ENCODE results near the gene DAAM2. TPM values are rescaled to one million over a fixed set of nuclear protein-coding genes. Genes with fewer than 3 reads are reported as not detected.

The DAAM2 gene
- polyA plus RNA-seq, 1 of the 3 experiments (the other 2 are of a cell fraction): 0.20 TPM

- no peak for TF ChIP-seq TEAD4 (IDR thresholded peaks at IDR 0.05; ENCODE audit: borderline replicate concordance, insufficient read depth)
These were observed 106.4 kb downstream of the DAAM2 start (continued) for GRCh38 chr6:39898625-39899024.

GRCh38 chr6:39899554-39900295 lies 107.5 kb downstream of the DAAM2 start:
- H2AFZ ChIP-seq (ENCODE audit: low read depth): no peak overlapping the region
- ChIA-PET CTCF (interaction anchor here (1.2 kb wide), 1 partner anchor 522 kb away, joined by 3 read pairs; no protein-coding TSS in a partner anchor), POLR2A (no interaction called here)
- no peaks in the 10 kb centered on the region for H4K20me1 ChIP-seq (ENCODE audit: insufficient read depth)
- no peaks in the 10 kb centered on the region for H3K79me2 ChIP-seq (ENCODE audit: insufficient read depth)
- no peak for TF ChIP-seq RFX5 (IDR thresholded peaks at IDR 0.05; ENCODE audit: low read length)
- no peak for TF ChIP-seq CTCF (IDR thresholded peaks at IDR 0.05)
- no peak for TF ChIP-seq TAF1 (IDR thresholded peaks at IDR 0.05; ENCODE audit: borderline replicate concordance, low read depth, low read length)
- TF ChIP-seq TCF12 (IDR thresholded peaks at IDR 0.05): no peak
- no peak for TF ChIP-seq CHD2 (IDR thresholded peaks at IDR 0.05; ENCODE audit: low read length, partially characterized antibody)
- TF ChIP-seq EP300 (IDR thresholded peaks at IDR 0.05; ENCODE audit: borderline replicate concordance in 1 of 2, low read depth in 1 of 2, low read length in 1 of 2): no peak
- no peak overlapping the region for H3K4me3 ChIP-seq (ENCODE audit: low read depth in 2 of 2, low read length in 1 of 2)
- H3K9me3 ChIP-seq: no peaks in the 10 kb centered on the region
- no peaks in the 10 kb centered on the region for H3K27me3 ChIP-seq (ENCODE audit: insufficient read depth)
- no peaks in the 10 kb centered on the region for H3K36me3 ChIP-seq (replicated peaks in 1 of 2; ENCODE audit: control insufficient read depth in 1 of 2, insufficient read depth in 2 of 2, low read length in 1 of 2)
- H3K27ac ChIP-seq (ENCODE audit: low read depth in 2 of 2, low read length in 1 of 2): no peak overlapping the region
- H3K4me2 ChIP-seq: no peak overlapping the region
- H3F3A ChIP-seq (replicated peaks; ENCODE audit: insufficient read depth): no peaks in the 10 kb centered on the region
- H3K9me2 ChIP-seq: no peaks in the 10 kb centered on the region
- no peaks in the 10 kb centered on the region for H3K4me1 ChIP-seq (ENCODE audit: control insufficient read depth in 1 of 2, insufficient read depth in 2 of 2, low read depth in 1 of 2, low read length in 1 of 2)
- WGBS (ENCODE audit: low lambda C conversion rate): 57% methylated on average over 5 of the region's 10 CpGs
- H3K9ac ChIP-seq: no peak overlapping the region
- no peak for DNase-seq

GRCh38 chr6:39901116-39901655 lies 109.0 kb downstream of the DAAM2 start:
- H3K79me2 ChIP-seq (ENCODE audit: insufficient read depth): no peaks in the 10 kb centered on the region
- WGBS (ENCODE audit: low lambda C conversion rate): 66% methylated on average over 10 of the region's 10 CpGs
- POLR2A ChIA-PET: no interaction called here
- no peak for TF ChIP-seq REST (IDR thresholded peaks at IDR 0.05; ENCODE audit: low read depth, low read length)
- TF ChIP-seq RAD21 (IDR thresholded peaks at IDR 0.05; ENCODE audit: low read length): no peak
- TF ChIP-seq ELF1 (IDR thresholded peaks at IDR 0.05): no peak
- no peak for TF ChIP-seq CTCF (IDR thresholded peaks at IDR 0.05)
- TF ChIP-seq TCF12 (IDR thresholded peaks at IDR 0.05): no peak
- TF ChIP-seq SIN3A (IDR thresholded peaks at IDR 0.05; ENCODE audit: borderline replicate concordance, low read depth, low read length): no peak
- TF ChIP-seq MEF2A (IDR thresholded peaks at IDR 0.05; ENCODE audit: borderline replicate concordance, low read depth): no peak
- no peak for TF ChIP-seq EP300 (IDR thresholded peaks at IDR 0.05; ENCODE audit: borderline replicate concordance in 1 of 2, low read depth in 1 of 2, low read length in 1 of 2)
- no peak for TF ChIP-seq FOXM1 (IDR thresholded peaks at IDR 0.05; ENCODE audit: low read depth)
- TF ChIP-seq PBX3 (IDR thresholded peaks at IDR 0.05): no peak
- TF ChIP-seq MAX (IDR thresholded peaks at IDR 0.05; ENCODE audit: low read depth): no peak

More at GRCh38 chr6:39901116-39901655, 109.0 kb downstream of the DAAM2 start:
- no peak overlapping the region for H2AFZ ChIP-seq (ENCODE audit: low read depth)
- no peak for DNase-seq
- no peak overlapping the region for H3K9ac ChIP-seq
- no peak overlapping the region for H3K27ac ChIP-seq (ENCODE audit: low read depth in 2 of 2, low read length in 1 of 2)
- no peaks in the 10 kb centered on the region for H3K36me3 ChIP-seq (replicated peaks in 1 of 2; ENCODE audit: control insufficient read depth in 1 of 2, insufficient read depth in 2 of 2, low read length in 1 of 2)
- no peaks in the 10 kb centered on the region for H3K27me3 ChIP-seq (ENCODE audit: insufficient read depth)
- H3K4me2 ChIP-seq: no peak overlapping the region
- no peaks in the 10 kb centered on the region for H3K9me2 ChIP-seq
- no peak overlapping the region for H3K4me3 ChIP-seq (ENCODE audit: low read depth in 2 of 2, low read length in 1 of 2)
- CTCF ChIA-PET: interaction anchor here (1.2 kb wide), 1 partner anchor 523 kb away, joined by 3 read pairs; no protein-coding TSS in a partner anchor
- H3F3A ChIP-seq (replicated peaks; ENCODE audit: insufficient read depth): no peaks in the 10 kb centered on the region
- no peaks in the 10 kb centered on the region for H3K9me3 ChIP-seq
- H4K20me1 ChIP-seq (ENCODE audit: insufficient read depth): no peaks in the 10 kb centered on the region
- H3K4me1 ChIP-seq (ENCODE audit: control insufficient read depth in 1 of 2, insufficient read depth in 2 of 2, low read depth in 1 of 2, low read length in 1 of 2): peaks cover 0 to 4% of the 10 kb centered on the region in 2 experiments; a peak in 1 of 4 replicates
